GM08714 (cell line): Measurements from ENCODE around the gene ZNRF4.

Experiments used
- H3K4me3 ChIP-seq: fragments of 200-500 bp; sonication (Bioruptor generic); 2 replicates; pipeline ENCODE4 v1.5.1; 2014; ENCODE audit warnings: mild to moderate bottlenecking, low read length, inconsistent platforms
- ZNF274 ChIP-seq: IDR thresholded peaks from 2 replicates; pipeline ENCODE4 v1.6.1; 2012; ENCODE audit warnings: mild to moderate bottlenecking, low read depth, low read length

The ZNRF4 gene

GRCh38 chr19:5452594-5453565 is 2.3 kb upstream of the ZNRF4 start:
- no peak for TF ChIP-seq ZNF274

GRCh38 chr19:5454743-5455142 is 474 bp upstream of the ZNRF4 start:
- TF ChIP-seq ZNF274 = no peak
- no peak overlapping the region for H3K4me3 ChIP-seq

More at GRCh38 chr19:5452594-5453565, 2.3 kb upstream of the ZNRF4 start:
- no peak overlapping the region for H3K4me3 ChIP-seq

GRCh38 chr19:5456130-5456840 is 1.1 kb downstream of the ZNRF4 start:
- H3K4me3 ChIP-seq = no peak overlapping the region
- no peak for TF ChIP-seq ZNF274

- no peak for TF ChIP-seq ZNF274
- no peak overlapping the region for H3K4me3 ChIP-seq
These were observed 1.6 kb downstream of the ZNRF4 start for GRCh38 chr19:5456841-5457200.

- no peak overlapping the region for H3K4me3 ChIP-seq
- TF ChIP-seq ZNF274 = no peak
These were observed 2.5 kb downstream of the ZNRF4 start for GRCh38 chr19:5457709-5458108.

GRCh38 chr19:5458420-5458819 is 3.2 kb downstream of the ZNRF4 start:
- no peak overlapping the region for H3K4me3 ChIP-seq
- TF ChIP-seq ZNF274 = no peak

GRCh38 chr19:5459360-5459759 is 4.1 kb downstream of the ZNRF4 start:
- no peak overlapping the region for H3K4me3 ChIP-seq
- no peak for TF ChIP-seq ZNF274

GRCh38 chr19:5460748-5461147 is 5.5 kb downstream of the ZNRF4 start:
- no peak overlapping the region for H3K4me3 ChIP-seq

GRCh38 chr19:5463959-5464358 is 8.7 kb downstream of the ZNRF4 start:
- no peak overlapping the region for H3K4me3 ChIP-seq
- TF ChIP-seq ZNF274 = no peak

More at GRCh38 chr19:5460748-5461147, 5.5 kb downstream of the ZNRF4 start:
- no peak for TF ChIP-seq ZNF274

GRCh38 chr19:5466072-5466471 is 10.9 kb downstream of the ZNRF4 start:
- no peak for TF ChIP-seq ZNF274
- H3K4me3 ChIP-seq = no peak overlapping the region

GRCh38 chr19:5466814-5467291 is 11.6 kb downstream of the ZNRF4 start:
- no peak overlapping the region for H3K4me3 ChIP-seq
- no peak for TF ChIP-seq ZNF274

- H3K4me3 ChIP-seq = no peak overlapping the region
These were observed 15.1 kb downstream of the ZNRF4 start for GRCh38 chr19:5470264-5470671.

GRCh38 chr19:5472286-5472685 is 17.1 kb downstream of the ZNRF4 start:
- no peak for TF ChIP-seq ZNF274
- no peak overlapping the region for H3K4me3 ChIP-seq

More at GRCh38 chr19:5470264-5470671, 15.1 kb downstream of the ZNRF4 start:
- TF ChIP-seq ZNF274 = no peak

- H3K4me3 ChIP-seq = no peak overlapping the region
- TF ChIP-seq ZNF274 = no peak
These were observed 18.4 kb downstream of the ZNRF4 start for GRCh38 chr19:5473646-5474045.
